ENCODE data around the gene HLA-F. TPM values are rescaled to one million over a fixed set of nuclear protein-coding genes. Genes with fewer than 3 reads are reported as not detected.

The HLA-F gene
- 10 to 100 TPM in 5 of 6 experiments, 1 to 10 TPM in 1; 9.8 to 41.3 (median 26.4) TPM for total RNA-seq
- long read RNA-seq: 0 reads

DNA sequence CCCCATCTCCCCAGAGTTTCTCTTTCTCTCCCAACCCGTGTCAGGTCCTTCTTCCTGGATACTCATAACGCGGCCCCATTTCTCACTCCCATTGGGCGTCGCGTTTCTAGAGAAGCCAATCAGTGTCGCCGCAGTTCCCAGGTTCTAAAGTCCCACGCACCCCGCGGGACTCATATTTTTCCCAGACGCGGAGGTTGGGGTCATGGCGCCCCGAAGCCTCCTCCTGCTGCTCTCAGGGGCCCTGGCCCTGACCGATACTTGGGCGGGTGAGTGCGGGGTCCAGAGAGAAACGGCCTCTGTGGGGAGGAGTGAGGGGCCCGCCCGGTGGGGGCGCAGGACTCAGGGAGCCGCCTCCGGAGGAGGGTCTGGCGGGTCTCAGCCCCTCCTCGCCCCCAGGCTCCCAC lies at the start of gene HLA-F:
Gene HLA-F, plus strand, starts transcription at position 173 of the 404 bp plus-strand sequence. Its CDS starts 30 bp downstream, at position 203.
- peak; percentile 95 to 98 (median 97) for ATAC-seq
- peak in 2 of 3 donors; percentile 80 to 90 for DNase-seq
- peak within 1 kb of the TSS; percentile 82 to 90 (median 87) for H3K27ac ChIP-seq
- no peaks in the 10 kb centered on the region for H3K9me3 ChIP-seq
- H3K36me3 ChIP-seq: no peaks in the 10 kb centered on the region
- intact Hi-C loops (cut with DNase I): no loop called here
- H3K27me3 ChIP-seq: no peaks in the 10 kb centered on the region
- H3K4me3 ChIP-seq: peak within 1 kb of the TSS; percentile 65 to 76 (median 69)
- H3K4me1 ChIP-seq: peaks cover 0 to 6% (median 0%) of the 10 kb centered on the region in 4 donors
- TF ChIP-seq, protein P1, sequence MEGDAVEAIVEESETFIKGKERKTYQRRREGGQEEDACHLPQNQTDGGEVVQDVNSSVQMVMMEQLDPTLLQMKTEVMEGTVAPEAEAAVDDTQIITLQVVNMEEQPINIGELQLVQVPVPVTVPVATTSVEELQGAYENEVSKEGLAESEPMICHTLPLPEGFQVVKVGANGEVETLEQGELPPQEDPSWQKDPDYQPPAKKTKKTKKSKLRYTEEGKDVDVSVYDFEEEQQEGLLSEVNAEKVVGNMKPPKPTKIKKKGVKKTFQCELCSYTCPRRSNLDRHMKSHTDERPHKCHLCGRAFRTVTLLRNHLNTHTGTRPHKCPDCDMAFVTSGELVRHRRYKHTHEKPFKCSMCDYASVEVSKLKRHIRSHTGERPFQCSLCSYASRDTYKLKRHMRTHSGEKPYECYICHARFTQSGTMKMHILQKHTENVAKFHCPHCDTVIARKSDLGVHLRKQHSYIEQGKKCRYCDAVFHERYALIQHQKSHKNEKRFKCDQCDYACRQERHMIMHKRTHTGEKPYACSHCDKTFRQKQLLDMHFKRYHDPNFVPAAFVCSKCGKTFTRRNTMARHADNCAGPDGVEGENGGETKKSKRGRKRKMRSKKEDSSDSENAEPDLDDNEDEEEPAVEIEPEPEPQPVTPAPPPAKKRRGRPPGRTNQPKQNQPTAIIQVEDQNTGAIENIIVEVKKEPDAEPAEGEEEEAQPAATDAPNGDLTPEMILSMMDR (IDR thresholded peaks at IDR 0.05): no peak
- peak; percentile 67 for TF ChIP-seq POLR2A (IDR thresholded peaks at IDR 0.05)
- 1% methylated on average over 12 of the region's 26 CpGs for WGBS (ENCODE audit: insufficient coverage, low coverage, low lambda C conversion rate, missing lambda C conversion rate)

DNA sequence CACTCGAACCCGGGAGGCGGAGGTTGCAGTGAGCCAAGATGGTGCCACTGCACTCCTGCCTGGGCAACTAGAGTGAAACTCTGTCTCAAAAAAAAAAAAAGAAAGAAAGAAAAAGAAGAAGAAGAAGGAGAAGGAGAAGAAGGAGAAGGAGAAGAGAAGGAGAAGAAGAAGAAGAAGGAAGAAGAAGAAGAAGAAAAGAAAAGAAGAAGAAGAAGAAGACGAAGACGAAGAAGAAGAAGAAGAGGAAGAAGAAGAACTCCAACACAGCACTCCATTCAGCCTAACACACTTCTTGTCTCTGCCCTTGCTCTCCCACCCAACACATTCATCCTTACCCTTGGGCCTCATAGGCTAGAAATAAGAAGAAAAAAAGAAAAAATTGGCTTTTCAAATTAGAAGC lies 49.2 kb upstream of the HLA-F start:
- no peak for ATAC-seq
- WGBS (ENCODE audit: insufficient coverage, low coverage, low lambda C conversion rate, missing lambda C conversion rate): 72% methylated on average over 5 of the region's 5 CpGs

DNA sequence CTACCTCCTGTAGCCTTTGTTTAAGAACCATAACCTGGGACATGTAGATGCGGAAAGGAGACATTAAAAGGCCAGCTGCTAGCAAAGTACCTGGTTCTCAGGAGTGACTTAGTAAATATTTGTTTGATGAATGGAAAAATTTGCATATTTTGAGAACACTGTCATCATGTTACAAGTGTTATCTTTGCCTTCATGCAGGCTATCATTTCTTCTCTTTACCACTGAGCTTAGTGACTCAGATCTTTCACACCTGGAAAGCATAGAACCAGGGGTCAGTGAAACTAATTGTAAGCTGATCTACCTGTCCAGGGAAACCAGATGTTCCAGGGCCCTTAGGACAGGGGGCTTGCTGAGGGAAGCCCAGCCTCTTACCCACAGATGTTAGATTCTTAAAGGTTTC lies 47.7 kb upstream of the HLA-F start:
- 100% methylated on average over 1 of the region's 1 CpG for WGBS (ENCODE audit: insufficient coverage, low coverage, low lambda C conversion rate, missing lambda C conversion rate)

More for the DNA sequence above, 49.2 kb upstream of the HLA-F start:
- Histone ChIP-seq H3K9me3 (no peaks in the 10 kb centered on the region), H3K27ac (no peak overlapping the region), H3K4me3 (no peak overlapping the region), H3K36me3 (no peaks in the 10 kb centered on the region), H3K4me1 (no peaks in the 10 kb centered on the region), H3K27me3 (no peaks in the 10 kb centered on the region)
- intact Hi-C loops (cut with DNase I): no loop called here
- no peak for DNase-seq
- TF ChIP-seq, protein P1 (IDR thresholded peaks at IDR 0.05): no peak
- no peak for TF ChIP-seq POLR2A (IDR thresholded peaks at IDR 0.05)

DNA sequence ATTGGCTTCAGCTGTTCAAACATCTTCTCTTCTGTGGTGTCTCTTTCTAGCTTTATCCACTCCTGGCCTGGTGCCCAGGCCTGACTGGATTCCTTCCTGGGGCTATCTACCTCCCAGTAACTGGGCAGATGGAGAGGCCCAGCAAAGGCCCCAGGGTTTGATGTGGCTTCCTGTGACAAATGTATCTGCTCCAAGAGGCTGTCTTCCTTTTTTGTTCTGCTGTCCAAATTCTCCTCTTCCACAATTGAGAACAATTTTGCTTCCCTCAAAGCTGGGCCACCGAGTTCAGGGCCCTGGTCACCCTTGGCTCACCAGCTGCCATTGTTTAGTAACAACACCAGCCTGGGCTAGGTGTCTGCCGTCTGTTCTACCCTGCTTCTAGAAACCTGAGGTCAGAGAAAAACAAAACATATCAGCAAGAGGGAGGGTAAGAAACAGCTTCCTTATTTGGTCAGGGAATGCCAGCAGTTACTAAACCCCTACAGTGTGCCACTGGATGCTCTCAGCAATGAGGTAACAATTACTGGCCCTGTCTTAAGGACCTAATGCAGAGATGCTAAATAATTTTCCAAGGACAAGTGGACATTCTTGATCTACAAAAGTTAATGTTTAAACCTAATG lies 46.1 kb upstream of the HLA-F start:
- no peak for ATAC-seq
- 11% methylated on average over 2 of the region's 2 CpGs for WGBS (ENCODE audit: insufficient coverage, low coverage, low lambda C conversion rate, missing lambda C conversion rate)

More for the DNA sequence above, 47.7 kb upstream of the HLA-F start:
- Histone ChIP-seq H3K27me3 (no peaks in the 10 kb centered on the region), H3K4me3 (no peak overlapping the region), H3K4me1 (no peaks in the 10 kb centered on the region), H3K9me3 (no peaks in the 10 kb centered on the region), H3K36me3 (no peaks in the 10 kb centered on the region), H3K27ac (no peak overlapping the region)
- intact Hi-C loops (cut with DNase I): no loop called here
- ATAC-seq: no peak
- DNase-seq: no peak
- TF ChIP-seq POLR2A (IDR thresholded peaks at IDR 0.05): no peak
- TF ChIP-seq, protein P1 (IDR thresholded peaks at IDR 0.05): no peak

More for the DNA sequence above, 46.1 kb upstream of the HLA-F start:
- TF ChIP-seq, protein P1 (IDR thresholded peaks at IDR 0.05): no peak
- TF ChIP-seq POLR2A (IDR thresholded peaks at IDR 0.05): no peak
- Histone ChIP-seq H3K36me3 (no peaks in the 10 kb centered on the region), H3K27ac (no peak overlapping the region), H3K4me3 (no peak overlapping the region), H3K9me3 (no peaks in the 10 kb centered on the region), H3K4me1 (no peaks in the 10 kb centered on the region), H3K27me3 (peaks cover 0 to 4% of the 10 kb centered on the region in 2 donors)
- DNase-seq: no peak
- intact Hi-C loops (cut with DNase I): no loop called here

All from right lobe of liver (tissue), 6 donors.